Lung (tissue), 12 donors: ENCODE measurements around the gene NPAS3. TPM values are rescaled to one million over a fixed set of nuclear protein-coding genes. Genes with fewer than 3 reads are reported as not detected.

Experiments used
- ATAC-seq: fragments of 200-7000 bp; cut with Tn5 transposase; one replicate; pipeline ENCODE4 v1.9.1; 2020; ENCODE audit warnings: moderate number of reproducible peaks; ENCODE audit not compliant: insufficient read depth, low FRiP score
- DNase-seq, 3 donors: peaks; one replicate each; pipeline ENCODE4 v3.0.0-alpha.2; 2013 to 2017
- H3K27ac ChIP-seq, 2 donors: one replicate each; pipeline ENCODE4 v1.5.1; 2013; ENCODE audit warnings: mild to moderate bottlenecking in 2 of 2, moderate library complexity in 2 of 2, control low read depth in 1 of 2, inconsistent platforms in 1 of 2, low read depth in 1 of 2, low read length in 1 of 2
- H3K27me3 ChIP-seq, 3 donors: one replicate each; pipeline ENCODE4 v1.5.1; 2013; ENCODE audit warnings: low read length in 2 of 3; ENCODE audit not compliant: control insufficient read depth in 3 of 3, insufficient read depth in 3 of 3
- H3K36me3 ChIP-seq, 4 donors: one replicate each; pipeline ENCODE4 v1.5.1; 2013; ENCODE audit warnings: low read length in 4 of 4, mild to moderate bottlenecking in 1 of 4, moderate library complexity in 1 of 4; ENCODE audit not compliant: control insufficient read depth in 4 of 4, insufficient read depth in 4 of 4
- H3K4me1 ChIP-seq, 5 donors: one replicate each; pipeline ENCODE4 v1.5.1; 2013; ENCODE audit warnings: low read length in 5 of 5, mild to moderate bottlenecking in 2 of 5, moderate library complexity in 1 of 5; ENCODE audit not compliant: control insufficient read depth in 5 of 5, insufficient read depth in 5 of 5
- H3K4me3 ChIP-seq: one replicate; pipeline ENCODE4 v1.5.1; 2013; ENCODE audit warnings: mild to moderate bottlenecking, control low read depth, moderate library complexity
- H3K9ac ChIP-seq, 2 donors: one replicate each; pipeline ENCODE4 v1.5.1; 2013; ENCODE audit warnings: low read length in 2 of 2, control low read depth in 1 of 2; ENCODE audit not compliant: insufficient read depth in 1 of 2
- H3K9me3 ChIP-seq, 4 donors: one replicate each; pipeline ENCODE4 v1.5.1; 2013; ENCODE audit warnings: low read length in 3 of 4, mild to moderate bottlenecking in 1 of 4, moderate library complexity in 1 of 4; ENCODE audit not compliant: control insufficient read depth in 4 of 4, insufficient read depth in 3 of 4
- WGBS, 2 donors: extraction: QIAGEN DNeasy Blood & Tissue Kit; methylation state at CpG; one replicate each; pipeline ENCODE4 v1.1.7; 2013; 5-methylcytosine and 5-hydroxymethylcytosine counted together
- polyA plus RNA-seq, 2 donors: library from polyadenylated mRNA; stranded (reverse); fragments of 200-250 nt; gene quantifications; one replicate each; pipeline ENCODE4 v1.2.1, GENCODE V29; 2013
- total RNA-seq, 2 donors: library from RNA; depleted of rRNA in 1 of 2; stranded (reverse); fragments of >200 nt in 1 of 2; gene quantifications; one replicate each; pipeline ENCODE4 v1.2.1, GENCODE V29; 2014 to 2021
- TF ChIP-seq, protein P1 (sequence below): IDR thresholded peaks from 2 replicates; pipeline ENCODE4 v1.5.1; 2012; ENCODE audit warnings: mild to moderate bottlenecking; ENCODE audit errors: control extremely low read depth, extremely low read depth
- donor health status: control.
- donor health status: control.
- donor health status: Bipolar disorder and iron deficiency.
- donor health status: healthy.
- donor health status: DM: yes; HTN: yes; CAD: no.

Gene NPAS3
- total and polyA plus RNA-seq, 4 donors = 0.13 to 0.48 (median 0.33) TPM

- TF ChIP-seq, protein P1, sequence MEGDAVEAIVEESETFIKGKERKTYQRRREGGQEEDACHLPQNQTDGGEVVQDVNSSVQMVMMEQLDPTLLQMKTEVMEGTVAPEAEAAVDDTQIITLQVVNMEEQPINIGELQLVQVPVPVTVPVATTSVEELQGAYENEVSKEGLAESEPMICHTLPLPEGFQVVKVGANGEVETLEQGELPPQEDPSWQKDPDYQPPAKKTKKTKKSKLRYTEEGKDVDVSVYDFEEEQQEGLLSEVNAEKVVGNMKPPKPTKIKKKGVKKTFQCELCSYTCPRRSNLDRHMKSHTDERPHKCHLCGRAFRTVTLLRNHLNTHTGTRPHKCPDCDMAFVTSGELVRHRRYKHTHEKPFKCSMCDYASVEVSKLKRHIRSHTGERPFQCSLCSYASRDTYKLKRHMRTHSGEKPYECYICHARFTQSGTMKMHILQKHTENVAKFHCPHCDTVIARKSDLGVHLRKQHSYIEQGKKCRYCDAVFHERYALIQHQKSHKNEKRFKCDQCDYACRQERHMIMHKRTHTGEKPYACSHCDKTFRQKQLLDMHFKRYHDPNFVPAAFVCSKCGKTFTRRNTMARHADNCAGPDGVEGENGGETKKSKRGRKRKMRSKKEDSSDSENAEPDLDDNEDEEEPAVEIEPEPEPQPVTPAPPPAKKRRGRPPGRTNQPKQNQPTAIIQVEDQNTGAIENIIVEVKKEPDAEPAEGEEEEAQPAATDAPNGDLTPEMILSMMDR = no peak
- Histone ChIP-seq H3K4me3 (no peak overlapping the region), H3K9me3 (no peaks in the 10 kb centered on the region), H3K27me3 (no peaks in the 10 kb centered on the region), H3K4me1 (peaks cover 0 to 40% (median 9%) of the 10 kb centered on the region in 5 donors), H3K27ac (no peak overlapping the region), H3K9ac (no peak overlapping the region), H3K36me3 (no peaks in the 10 kb centered on the region)
- ATAC-seq = no peak
- WGBS, 2 donors = 78 to 90% methylated on average over 7 of the region's 7 CpGs
- DNase-seq = peak; percentile 44 to 86 (median 84)
Measured at GRCh38 chr14:33561488-33562175, 623.0 kb downstream of the NPAS3 start.

DNA sequence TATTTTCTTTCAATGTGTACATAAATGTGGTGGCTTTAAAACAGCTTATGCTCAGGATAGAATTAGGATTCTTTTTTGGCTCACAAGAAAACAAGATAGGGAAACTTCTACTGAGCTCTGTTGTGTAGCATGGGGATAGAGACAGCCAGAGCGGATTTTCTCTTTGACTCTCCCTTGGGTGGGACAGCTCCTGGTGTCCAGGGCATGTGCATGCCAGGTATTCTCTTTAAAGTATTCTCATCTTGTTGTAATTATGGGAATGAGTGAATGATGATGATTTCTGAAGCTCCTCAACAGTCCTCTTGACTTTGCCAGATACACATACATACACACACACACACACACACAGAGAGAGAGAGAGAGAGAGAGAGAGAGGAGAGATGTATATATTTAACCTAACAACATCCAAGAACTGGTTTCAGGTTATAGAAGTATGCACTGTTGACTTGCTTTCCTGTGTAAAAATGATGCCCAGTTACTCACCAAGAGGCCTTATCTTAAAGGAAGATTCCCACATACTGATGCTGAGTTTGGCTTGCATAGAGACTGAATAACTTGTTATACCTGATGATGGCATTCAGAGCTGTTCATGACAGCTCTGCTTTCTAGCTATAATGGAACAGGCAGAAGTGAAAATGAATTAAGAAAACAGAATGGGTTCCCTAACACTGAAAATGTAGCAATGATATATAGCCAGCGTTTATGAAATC, 624.7 kb downstream of the NPAS3 start:
- WGBS, 2 donors = 89 to 96% methylated on average over 2 of the region's 2 CpGs
- ATAC-seq (no peak), DNase-seq (no peak)
- Histone ChIP-seq H3K27ac (no peak overlapping the region), H3K9me3 (no peaks in the 10 kb centered on the region), H3K27me3 (no peaks in the 10 kb centered on the region), H3K4me3 (no peak overlapping the region), H3K4me1 (peaks cover 0 to 40% (median 9%) of the 10 kb centered on the region in 5 donors), H3K36me3 (no peaks in the 10 kb centered on the region), H3K9ac (no peak overlapping the region)
- TF ChIP-seq, protein P1 = no peak

DNA sequence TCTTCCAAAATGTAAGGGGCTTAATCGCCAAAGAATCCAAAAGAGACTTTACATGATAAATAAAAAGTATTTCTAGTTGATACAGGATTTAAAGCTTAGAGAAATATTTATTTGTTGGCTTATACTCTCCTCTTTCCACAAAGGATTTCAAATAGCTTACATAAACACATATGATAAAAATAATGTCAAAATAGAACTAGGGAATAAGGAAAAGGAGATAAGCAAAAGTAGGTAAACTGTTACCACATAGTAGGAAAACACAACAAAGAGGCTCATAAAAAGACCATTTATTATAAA, 625.2 kb downstream of the NPAS3 start:
- 82% methylated on average over 1 of the region's 1 CpG for WGBS, 2 donors
- H3K4me3 ChIP-seq = no peak overlapping the region
- no peak overlapping the region for H3K9ac ChIP-seq
- H3K36me3 ChIP-seq = no peaks in the 10 kb centered on the region
- no peak overlapping the region for H3K27ac ChIP-seq
- peaks cover 0 to 38% (median 9%) of the 10 kb centered on the region in 5 donors for H3K4me1 ChIP-seq
- H3K27me3 ChIP-seq = no peaks in the 10 kb centered on the region
- no peak for ATAC-seq
- TF ChIP-seq, protein P1 = no peak
- no peaks in the 10 kb centered on the region for H3K9me3 ChIP-seq
- DNase-seq = no peak
